GM21619 (cell line): Measurements from ENCODE around the gene ABITRAM.
"Not testable (repeated sequence)": the region's sequence is repeated elsewhere in the genome, so short reads cannot be mapped to it uniquely, and the experiment has no call there.

ENCODE experiments used
- ATAC-seq: cut with Tn5 transposase; IDR thresholded peaks from one replicate; pipeline ENCODE4 v1.9.1; 2021; ENCODE audit not compliant: unreplicated experiment

ABITRAM gene

GRCh38 chr9:108934323-108934893 is at the start of gene ABITRAM:
ABITRAM (plus strand) TSS chr9:108934400; CDS start chr9:108934487, 87 bp downstream.
- ATAC-seq = peak; percentile 74

- ATAC-seq = no peak
Observed at GRCh38 chr9:108884701-108885100, 49.5 kb upstream of the ABITRAM start.

GRCh38 chr9:108885643-108886348 is 48.4 kb upstream of the ABITRAM start:
- ATAC-seq = peak; percentile 99

- ATAC-seq = not testable (repeated sequence)
Observed at GRCh38 chr9:108886594-108887271, 47.5 kb upstream of the ABITRAM start.

- no peak for ATAC-seq
Observed at GRCh38 chr9:108889649-108890067, 44.5 kb upstream of the ABITRAM start.

- no peak for ATAC-seq
Observed at GRCh38 chr9:108894225-108894997, 39.8 kb upstream of the ABITRAM start.

- ATAC-seq = no peak
Observed at GRCh38 chr9:108897324-108898096, 36.7 kb upstream of the ABITRAM start.

GRCh38 chr9:108899023-108899695 is 35.0 kb upstream of the ABITRAM start:
- not testable (repeated sequence) for ATAC-seq

- no peak for ATAC-seq
Observed at GRCh38 chr9:108900176-108900575, 34.0 kb upstream of the ABITRAM start.

GRCh38 chr9:108903420-108904103 is 30.6 kb upstream of the ABITRAM start:
- ATAC-seq = no peak

- ATAC-seq = no peak
Observed at GRCh38 chr9:108904161-108904560, 30.0 kb upstream of the ABITRAM start.

GRCh38 chr9:108905494-108905893 is 28.7 kb upstream of the ABITRAM start:
- ATAC-seq = no peak

- no peak for ATAC-seq
Observed at GRCh38 chr9:108910402-108910801, 23.8 kb upstream of the ABITRAM start.

GRCh38 chr9:108910914-108911313 is 23.3 kb upstream of the ABITRAM start:
- no peak for ATAC-seq

- no peak for ATAC-seq
Observed at GRCh38 chr9:108911820-108912219, 22.4 kb upstream of the ABITRAM start.

- ATAC-seq = no peak
Observed at GRCh38 chr9:108913391-108913790, 20.8 kb upstream of the ABITRAM start.

GRCh38 chr9:108919517-108919916 is 14.7 kb upstream of the ABITRAM start:
- no peak for ATAC-seq

GRCh38 chr9:108920401-108920800 is 13.8 kb upstream of the ABITRAM start:
- ATAC-seq = not testable (repeated sequence)

GRCh38 chr9:108921200-108921599 is 13.0 kb upstream of the ABITRAM start:
- no peak for ATAC-seq
